Right renal pelvis (tissue), 4 donors: ENCODE measurements around the gene MICAL1. TPM values are rescaled to one million over a fixed set of nuclear protein-coding genes. Genes with fewer than 3 reads are reported as not detected.
"Not testable (repeated sequence)": the region's sequence is repeated elsewhere in the genome, so short reads cannot be mapped to it uniquely, and the experiment has no call there.

Experiments used
- DNase-seq, 4 donors: peaks; one replicate each; pipeline ENCODE4 v3.0.0-alpha.2; 2013; ENCODE audit warnings: low read depth in 4 of 4, low spot score in 3 of 4, missing footprints in 1 of 4
- polyA plus RNA-seq, 4 donors: library from polyadenylated mRNA; unstranded; fragments of 120-200 nt; gene quantifications; one replicate each; pipeline ENCODE4 v1.2.1, GENCODE V29; 2013; ENCODE audit not compliant: insufficient read length in 4 of 4

The MICAL1 gene
- polyA plus RNA-seq, 4 donors: 20.0 to 31.2 (median 26.7) TPM

- no peak for DNase-seq
These were observed 22.7 kb upstream of the MICAL1 start for GRCh38 chr6:109478222-109478805.

DNA sequence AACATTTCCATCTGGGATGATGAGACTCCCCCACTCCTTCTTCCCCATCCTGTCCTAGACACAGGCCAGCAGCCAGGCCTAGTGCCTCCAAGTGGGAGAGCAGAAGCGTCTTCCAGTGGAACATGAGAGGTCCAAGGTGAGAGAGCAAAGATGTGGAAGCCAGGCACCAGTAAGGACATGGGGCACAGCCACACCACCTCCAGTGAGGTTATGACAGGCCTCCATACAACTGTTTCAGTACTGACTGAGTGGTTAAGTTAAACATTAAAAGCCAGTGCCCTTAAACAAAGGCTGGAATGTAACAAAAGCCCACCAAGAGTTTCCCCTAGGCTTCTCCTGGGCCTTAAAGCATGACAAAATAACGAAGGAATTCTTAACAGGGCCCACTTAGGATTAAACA is 22.2 kb upstream of the MICAL1 start:
- DNase-seq: no peak

DNA sequence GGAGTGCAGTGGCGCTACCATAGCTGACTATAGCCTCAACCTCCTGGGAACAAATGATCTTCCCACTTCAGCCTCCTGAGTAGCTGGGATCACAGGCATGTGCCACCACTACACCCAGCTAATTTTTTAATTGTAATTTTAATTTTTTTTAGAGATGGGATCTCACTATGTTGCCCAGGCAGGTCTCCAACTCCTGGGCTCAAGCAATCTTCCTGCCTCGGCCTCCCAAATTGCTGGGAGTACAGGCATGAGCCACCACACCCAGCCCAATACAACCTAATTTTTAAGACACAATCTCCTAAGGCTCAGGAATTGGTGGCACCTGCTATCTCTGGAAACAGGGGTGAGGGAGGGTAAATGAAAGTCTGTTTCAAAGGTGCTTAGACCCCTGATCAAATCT is 21.6 kb upstream of the MICAL1 start:
- DNase-seq: no peak

DNA sequence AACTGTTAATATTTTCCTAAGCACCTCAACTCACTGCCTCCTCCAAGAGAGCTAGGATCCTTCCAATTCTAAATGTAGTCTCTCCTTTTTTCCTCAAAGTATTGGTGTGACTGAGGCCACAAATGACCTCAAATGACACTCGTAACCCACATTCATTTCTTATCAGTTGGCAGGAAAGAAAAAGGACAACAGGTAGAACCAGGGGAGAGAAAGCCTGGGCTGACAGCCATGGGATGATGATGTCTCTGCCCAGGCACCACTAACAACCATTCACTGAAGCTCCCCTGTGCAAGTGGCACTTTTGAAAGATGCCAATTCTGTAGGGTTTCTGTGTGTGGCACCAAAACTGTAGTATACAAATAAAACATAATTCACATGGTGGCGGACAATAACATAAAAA is 20.1 kb upstream of the MICAL1 start:
- no peak for DNase-seq

DNA sequence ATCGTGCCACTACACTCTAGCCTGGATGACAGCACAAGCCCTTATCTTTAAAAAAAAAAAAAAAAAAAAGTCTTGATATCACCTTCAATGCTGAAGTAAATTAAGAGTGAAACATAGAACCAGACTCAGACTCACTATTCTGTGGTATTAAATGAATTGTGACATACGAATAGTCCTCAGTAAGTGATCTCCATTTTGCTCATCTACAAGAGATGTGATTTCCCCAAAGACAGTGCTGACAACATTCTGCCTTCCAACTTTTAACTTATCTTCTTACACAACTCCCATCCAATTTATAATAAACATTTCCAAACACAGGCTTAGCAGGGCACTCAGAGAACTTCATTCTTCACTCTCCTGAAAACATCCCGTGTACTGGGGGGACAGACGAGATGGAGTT is 19.4 kb upstream of the MICAL1 start:
- DNase-seq: no peak

- no peak for DNase-seq
These were observed 17.5 kb upstream of the MICAL1 start for GRCh38 chr6:109473120-109473519.

DNA sequence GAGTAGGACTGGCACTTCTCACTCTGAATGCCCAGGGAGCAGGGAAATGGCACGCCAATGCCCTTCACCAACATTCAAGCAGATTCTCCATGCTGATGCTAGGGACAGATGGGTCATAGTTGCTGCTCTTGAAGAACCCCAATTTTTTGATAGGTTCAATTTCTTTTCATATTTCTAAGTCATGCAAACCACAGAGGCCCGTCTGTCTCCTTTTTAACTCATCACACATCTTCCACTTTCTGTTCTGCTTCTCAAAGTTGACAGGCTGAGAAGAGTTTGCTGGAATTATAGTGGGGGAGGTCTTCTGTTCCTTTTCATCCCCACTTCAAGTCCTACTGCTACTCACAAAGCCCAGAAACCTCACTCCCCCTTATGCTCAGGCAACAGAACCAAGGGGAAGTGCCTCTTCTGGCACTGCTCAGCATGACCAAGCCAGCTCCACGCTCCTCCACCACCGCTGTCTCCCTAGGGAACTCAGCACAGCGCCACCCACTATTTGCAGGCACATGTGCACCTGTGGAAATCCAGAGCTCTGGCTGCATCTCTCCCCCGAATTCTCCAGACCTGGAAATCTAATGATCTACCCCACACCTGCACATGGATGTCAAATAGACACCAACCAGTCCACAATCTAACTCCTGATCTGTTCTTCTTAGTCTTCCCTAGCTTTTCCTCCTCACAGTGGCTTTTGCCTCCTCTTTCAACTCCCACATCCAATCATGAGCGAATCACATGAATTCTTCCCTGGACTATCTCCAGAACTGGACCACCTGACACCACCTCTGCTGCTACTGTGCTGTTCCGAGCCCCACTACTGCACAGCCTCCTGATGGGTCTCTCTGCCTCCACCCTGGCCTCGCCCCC is 16.8 kb upstream of the MICAL1 start:
- DNase-seq: no peak

DNA sequence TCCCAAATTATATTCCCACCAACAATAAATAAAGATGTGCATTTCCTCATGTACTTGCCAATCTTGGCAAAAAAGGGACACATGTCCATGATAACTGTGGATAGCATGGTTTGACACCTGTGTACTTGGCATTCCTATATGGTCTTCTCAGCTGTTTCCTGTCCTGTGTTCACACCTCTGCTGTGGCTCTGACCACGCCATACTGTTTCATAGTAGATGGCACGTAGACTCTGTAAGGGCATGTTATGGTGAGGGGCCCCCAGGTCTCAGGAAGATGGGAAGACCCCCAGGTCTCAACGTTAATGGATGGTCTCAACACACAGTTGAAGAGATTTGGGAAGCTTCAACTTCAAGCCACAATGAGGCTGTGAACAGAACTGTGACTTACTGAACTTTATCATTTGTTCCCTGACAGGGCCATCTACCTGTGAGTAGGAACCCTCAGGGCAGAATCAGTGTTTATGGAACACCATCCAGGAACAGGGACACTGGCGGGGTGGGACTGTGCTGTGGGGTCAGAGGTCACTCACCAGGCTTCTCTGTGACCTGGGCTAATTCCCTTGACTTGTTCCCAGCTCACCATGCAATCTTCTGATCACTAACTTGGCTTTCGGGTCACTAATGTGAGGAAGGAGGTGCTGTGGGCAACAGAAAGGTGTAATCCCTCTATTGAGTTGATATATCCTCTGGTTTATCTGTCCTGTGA is 15.7 kb upstream of the MICAL1 start:
- DNase-seq: no peak

GRCh38 chr6:109469591-109470189 is 14.1 kb upstream of the MICAL1 start:
- no peak for DNase-seq

GRCh38 chr6:109467696-109468095 is 12.1 kb upstream of the MICAL1 start:
- DNase-seq: no peak

- DNase-seq: no peak
These were observed 10.8 kb upstream of the MICAL1 start for GRCh38 chr6:109466212-109466923.

DNA sequence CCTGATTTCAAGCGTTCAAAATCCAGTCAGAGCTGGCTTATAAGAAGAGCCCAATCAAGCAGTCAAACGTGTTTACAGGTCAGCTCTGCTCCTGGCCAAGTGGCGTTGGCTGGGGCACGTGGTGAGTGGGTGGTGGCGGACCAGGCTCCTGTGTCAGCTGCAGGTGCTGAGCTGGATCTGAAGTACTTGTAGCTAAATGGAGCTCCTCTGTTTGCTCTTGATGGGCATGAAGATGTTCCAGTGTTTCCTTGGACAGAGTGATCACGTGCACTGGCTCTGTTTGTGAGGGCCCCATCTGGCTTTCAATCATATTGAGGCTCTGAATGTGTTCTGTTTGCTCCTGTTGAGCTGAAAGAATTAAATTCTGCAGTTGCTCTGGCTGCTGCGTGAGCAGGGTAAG is 10.2 kb upstream of the MICAL1 start:
- no peak for DNase-seq

DNA sequence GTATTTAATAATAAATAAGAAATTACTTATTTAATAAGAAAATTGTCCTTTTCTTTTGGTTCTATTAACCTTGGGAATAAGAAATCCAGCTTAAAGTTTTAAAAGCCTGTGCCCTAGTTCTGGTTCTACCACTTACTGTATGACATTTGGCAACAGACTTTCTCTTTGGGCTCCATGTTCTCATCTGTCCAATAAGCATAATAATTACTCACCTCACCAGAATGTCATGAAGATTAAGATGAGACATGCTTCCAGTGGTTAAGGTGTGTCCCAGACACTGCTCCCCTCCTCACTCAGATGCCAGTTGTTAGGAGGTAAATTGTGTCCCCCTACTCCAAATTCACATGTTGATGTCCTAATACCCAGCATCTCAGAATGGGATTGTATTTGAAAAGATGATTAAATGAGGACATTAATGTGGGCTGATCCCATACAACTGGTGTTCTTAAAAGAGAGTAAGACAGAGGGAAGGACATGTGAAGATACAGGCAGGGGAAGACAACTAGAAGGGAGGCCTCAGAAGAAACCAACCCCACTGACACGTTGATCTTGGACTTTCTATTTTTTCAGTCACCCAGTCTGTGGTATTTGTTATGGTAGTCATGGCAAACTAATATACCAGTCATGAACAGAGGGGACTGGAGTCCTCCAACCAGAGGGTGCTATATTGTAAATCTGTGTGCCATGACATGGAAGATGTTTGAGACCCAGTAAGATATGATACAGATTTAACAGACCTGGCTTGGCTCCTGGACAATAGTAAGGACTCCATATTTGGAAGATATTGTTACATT is 6.4 kb upstream of the MICAL1 start:
- no peak for DNase-seq

DNA sequence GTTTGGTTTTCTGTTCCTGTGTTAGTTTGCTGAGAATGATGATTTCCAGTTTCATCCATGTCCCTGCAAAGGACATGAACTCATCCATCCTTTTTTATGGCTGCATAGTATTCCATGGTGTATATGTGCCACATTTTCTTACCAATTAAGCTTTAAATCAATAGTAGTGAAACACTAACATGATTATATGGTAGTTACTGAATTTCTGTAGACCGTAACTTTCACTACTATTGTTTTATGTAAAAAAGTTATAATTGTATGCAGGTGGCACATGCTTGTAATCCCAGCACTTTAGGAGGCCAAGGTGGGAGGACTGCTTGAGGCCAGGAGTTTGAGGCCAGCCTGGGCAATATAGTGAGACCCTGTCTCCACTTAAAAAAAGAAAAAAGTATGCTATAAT is 5.6 kb upstream of the MICAL1 start:
- DNase-seq: not testable (repeated sequence)

GRCh38 chr6:109460161-109460829 is 4.7 kb upstream of the MICAL1 start:
- no peak for DNase-seq

- DNase-seq: no peak
These were observed 3.4 kb upstream of the MICAL1 start for GRCh38 chr6:109458774-109459531.

DNA sequence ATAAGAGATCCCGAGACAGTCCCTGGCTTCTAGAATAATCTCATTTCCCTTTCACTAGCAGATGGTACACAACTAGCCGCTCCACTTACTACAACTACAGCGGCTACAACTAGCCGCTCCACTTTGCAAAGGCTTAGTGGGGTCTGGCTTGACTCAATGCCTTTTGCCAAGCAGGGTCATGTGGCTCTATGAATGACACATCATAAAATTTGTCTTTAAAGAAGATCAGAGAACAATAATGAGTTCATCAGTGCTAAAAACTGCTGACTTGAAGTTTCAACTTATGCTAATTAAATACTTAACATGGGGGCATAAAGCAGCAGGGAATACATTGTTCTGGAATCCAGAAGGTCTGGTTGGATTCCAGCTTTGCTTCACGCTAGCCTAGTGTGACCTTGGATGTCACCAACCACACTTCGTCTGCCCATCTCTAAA is 2.0 kb upstream of the MICAL1 start:
- DNase-seq: no peak

GRCh38 chr6:109456710-109457561 is 1.4 kb upstream of the MICAL1 start:
- DNase-seq: no peak
